Breast epithelium (tissue), 4 donors: ENCODE measurements around the gene DBP. TPM values are rescaled to one million over a fixed set of nuclear protein-coding genes. Genes with fewer than 3 reads are reported as not detected.

Experiments used
- DNase-seq, 2 donors: peaks; one replicate each; pipeline ENCODE4 v3.0.0-alpha.2; 2019; ENCODE audit warnings: low spot score in 2 of 2
- H3K27ac ChIP-seq, 2 donors: fragments of 200-600 bp; sonication (generic) in 1 of 2; one replicate each; pipeline ENCODE4 v1.5.1; 2016 to 2019; ENCODE audit warnings: mild to moderate bottlenecking in 1 of 2
- H3K27me3 ChIP-seq, 2 donors: fragments of 200-600 bp; sonication (generic) in 1 of 2; one replicate each; pipeline versions ENCODE4 v1.5.1 to v1.6.0; 2017 to 2019; ENCODE audit warnings: control low read depth in 1 of 2, mild to moderate bottlenecking in 1 of 2
- H3K36me3 ChIP-seq: fragments of 200-600 bp; one replicate; pipeline ENCODE4 v1.5.1; 2019
- H3K4me1 ChIP-seq, 2 donors: fragments of 200-600 bp; sonication (generic); one replicate each; pipeline ENCODE4 v1.5.1; 2016 to 2019; ENCODE audit warnings: control low read depth in 1 of 2
- H3K4me3 ChIP-seq, 3 donors: fragments of 200-600 bp; sonication (generic); 1 replicate in 2 of 3; 2 replicates in 1 of 3; pipeline ENCODE4 v1.5.1; 2016 to 2019; ENCODE audit warnings: mild to moderate bottlenecking in 3 of 3, moderate library complexity in 2 of 3
- H3K9me3 ChIP-seq, 2 donors: fragments of 200-600 bp; sonication (generic) in 1 of 2; one replicate each; pipeline ENCODE4 v1.5.1; 2016 to 2019; ENCODE audit warnings: control low read depth in 1 of 2
- POLR2A ChIP-seq: fragments of 450-650 bp; IDR thresholded peaks from one replicate; pipeline ENCODE4 v1.6.1; 2016; ENCODE audit warnings: antibody characterized with exemption, mild to moderate bottlenecking, moderate library complexity
- POLR2AphosphoS5 ChIP-seq, 3 donors: sonication (generic); formaldehyde crosslinking; IDR thresholded peaks; one replicate each; pipeline ENCODE4 v1.6.1; 2017; ENCODE audit warnings: antibody characterized with exemption in 3 of 3
- intact Hi-C: fragments of 100-400 bp; cut with DNase I; formaldehyde crosslinking; loops from one replicate; pipeline ENCODE4 v1.15.1; 2023; ENCODE audit warnings: low total_unique reads
- total RNA-seq, 3 donors: library from RNA; depleted of rRNA; stranded (reverse); fragments of >200 nt; gene quantifications; one replicate each; pipeline ENCODE4 v1.1.0, GENCODE V29; 2016
- TF ChIP-seq, protein P1 (sequence below), 3 donors: fragments of 450-650 bp; IDR thresholded peaks; one replicate each; pipeline ENCODE4 v1.5.1; 2016 to 2017; ENCODE audit warnings: antibody characterized with exemption in 3 of 3, mild to moderate bottlenecking in 3 of 3, moderate library complexity in 3 of 3

DBP gene
- total RNA-seq, 3 donors from 2014 or later: 3.9 to 10.8 (median 5.0) TPM

DNA sequence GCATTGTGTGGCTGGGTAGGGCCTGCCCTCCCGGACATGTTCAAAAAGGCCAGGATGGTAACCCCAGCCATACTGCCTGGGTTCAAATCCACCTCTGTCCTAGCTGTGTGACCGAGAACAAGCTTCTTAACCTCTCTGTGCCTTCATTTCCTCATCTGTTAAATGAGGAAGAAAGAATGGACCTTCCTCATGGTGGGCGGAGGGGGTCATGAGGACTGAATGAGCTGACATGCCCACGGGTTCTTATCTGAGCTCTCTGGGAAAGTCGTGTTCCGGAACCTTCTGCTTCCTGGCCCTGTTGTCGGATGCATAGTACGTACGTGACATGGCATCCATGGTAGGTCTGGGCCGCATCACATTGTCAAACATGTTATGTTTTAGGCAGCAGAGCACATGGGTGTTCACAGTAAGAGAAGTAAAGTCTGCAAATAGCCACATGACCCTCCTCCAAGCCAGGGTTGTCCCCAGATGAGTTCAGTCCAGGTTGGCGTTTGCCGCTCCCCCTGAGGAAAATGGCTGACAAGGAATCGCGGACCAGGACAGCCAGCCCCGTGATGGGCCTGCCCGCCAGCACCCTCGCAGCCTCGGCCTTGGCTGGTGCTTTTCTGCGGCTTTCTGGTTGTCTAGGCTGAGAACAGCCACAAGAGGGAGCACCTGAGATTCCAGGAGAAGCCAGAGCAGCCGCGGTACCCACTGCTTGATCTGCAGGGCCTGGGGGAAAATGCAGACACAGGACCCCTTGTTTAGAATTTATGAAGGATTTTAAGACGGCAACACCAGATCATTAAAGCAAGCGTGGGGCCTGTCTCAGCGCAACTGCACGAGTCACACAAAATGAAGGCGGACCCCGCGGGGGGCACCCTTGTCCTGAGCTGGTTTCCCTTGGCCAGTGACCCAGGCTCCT is 38.0 kb upstream of the DBP start:
- no peak for TF ChIP-seq POLR2A
- TF ChIP-seq POLR2AphosphoS5 (IDR thresholded peaks at IDR 0.05): peak in 2 of 3 donors; percentile 30 to 41
- TF ChIP-seq, protein P1, sequence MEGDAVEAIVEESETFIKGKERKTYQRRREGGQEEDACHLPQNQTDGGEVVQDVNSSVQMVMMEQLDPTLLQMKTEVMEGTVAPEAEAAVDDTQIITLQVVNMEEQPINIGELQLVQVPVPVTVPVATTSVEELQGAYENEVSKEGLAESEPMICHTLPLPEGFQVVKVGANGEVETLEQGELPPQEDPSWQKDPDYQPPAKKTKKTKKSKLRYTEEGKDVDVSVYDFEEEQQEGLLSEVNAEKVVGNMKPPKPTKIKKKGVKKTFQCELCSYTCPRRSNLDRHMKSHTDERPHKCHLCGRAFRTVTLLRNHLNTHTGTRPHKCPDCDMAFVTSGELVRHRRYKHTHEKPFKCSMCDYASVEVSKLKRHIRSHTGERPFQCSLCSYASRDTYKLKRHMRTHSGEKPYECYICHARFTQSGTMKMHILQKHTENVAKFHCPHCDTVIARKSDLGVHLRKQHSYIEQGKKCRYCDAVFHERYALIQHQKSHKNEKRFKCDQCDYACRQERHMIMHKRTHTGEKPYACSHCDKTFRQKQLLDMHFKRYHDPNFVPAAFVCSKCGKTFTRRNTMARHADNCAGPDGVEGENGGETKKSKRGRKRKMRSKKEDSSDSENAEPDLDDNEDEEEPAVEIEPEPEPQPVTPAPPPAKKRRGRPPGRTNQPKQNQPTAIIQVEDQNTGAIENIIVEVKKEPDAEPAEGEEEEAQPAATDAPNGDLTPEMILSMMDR (IDR thresholded peaks at IDR 0.05): peak; percentile 81 to 91 (median 86)
- DNase-seq: peak; percentile 80
- Histone ChIP-seq H3K9me3 (no peaks in the 10 kb centered on the region), H3K4me3 (peak overlapping the region in 1 of 3 donors; percentile 21), H3K27ac (peak overlapping the region in 1 of 2 donors; percentile 88), H3K27me3 (no peaks in the 10 kb centered on the region), H3K36me3 (no peaks in the 10 kb centered on the region), H3K4me1 (peaks cover 0 to 7% of the 10 kb centered on the region in 2 donors)
- intact Hi-C loops: no loop called here

DNA sequence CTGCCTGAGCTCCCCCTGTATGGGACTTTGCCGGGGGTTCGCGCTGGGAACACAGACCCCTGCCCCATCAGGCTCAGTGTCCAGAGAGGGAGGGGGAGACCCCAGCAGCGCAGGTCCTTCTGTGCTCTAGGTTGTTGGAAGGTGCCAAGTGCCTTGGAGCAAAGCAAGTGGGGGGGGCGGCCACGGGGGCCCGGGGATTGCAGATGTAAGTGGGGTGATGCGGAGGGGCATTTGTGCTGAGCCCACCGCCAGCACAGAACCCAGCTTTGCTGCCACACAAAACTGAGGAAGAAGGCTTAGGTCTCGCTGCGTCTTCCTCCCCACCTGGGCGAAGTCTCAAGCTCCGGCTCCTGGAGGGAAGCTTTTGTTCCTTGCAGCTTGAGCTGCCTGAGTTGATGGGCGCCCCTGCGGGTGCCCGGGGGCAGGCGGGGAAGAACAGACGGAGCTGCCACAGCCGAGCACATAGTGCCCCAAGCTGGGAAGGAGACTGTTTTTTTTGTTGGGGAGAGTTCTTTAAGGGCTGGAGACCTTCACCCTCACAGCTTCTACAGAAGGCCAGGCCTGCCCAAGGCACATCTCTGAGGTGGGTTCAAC is 37.1 kb upstream of the DBP start:
- no peaks in the 10 kb centered on the region for H3K36me3 ChIP-seq
- TF ChIP-seq, protein P1 (IDR thresholded peaks at IDR 0.05): no peak
- no peak for TF ChIP-seq POLR2A
- TF ChIP-seq POLR2AphosphoS5 (IDR thresholded peaks at IDR 0.05): no peak
- no peak overlapping the region for H3K27ac ChIP-seq
- H3K4me3 ChIP-seq: no peak overlapping the region
- H3K4me1 ChIP-seq: peaks cover 0 to 7% of the 10 kb centered on the region in 2 donors
- DNase-seq: no peak
- intact Hi-C loops: no loop called here
- H3K9me3 ChIP-seq: no peaks in the 10 kb centered on the region
- no peaks in the 10 kb centered on the region for H3K27me3 ChIP-seq

GRCh38 chr19:48673436-48674100 is 36.4 kb upstream of the DBP start:
- Histone ChIP-seq H3K4me3 (no peak overlapping the region), H3K27ac (no peak overlapping the region), H3K36me3 (no peaks in the 10 kb centered on the region), H3K9me3 (no peaks in the 10 kb centered on the region), H3K27me3 (no peaks in the 10 kb centered on the region), H3K4me1 (peaks cover 0 to 7% of the 10 kb centered on the region in 2 donors)
- intact Hi-C loops: no loop called here
- DNase-seq: no peak
- TF ChIP-seq POLR2A: no peak
- TF ChIP-seq, protein P1 (IDR thresholded peaks at IDR 0.05): no peak
- no peak for TF ChIP-seq POLR2AphosphoS5 (IDR thresholded peaks at IDR 0.05)

GRCh38 chr19:48672994-48673393 is 35.8 kb upstream of the DBP start, which contains the start of gene NTN5:
Gene NTN5 (minus strand): TSS chr19:48673017. CDS start chr19:48670986, 2,031 bp downstream.
- Histone ChIP-seq H3K4me1 (peaks cover 0 to 7% of the 10 kb centered on the region in 2 donors), H3K9me3 (no peaks in the 10 kb centered on the region), H3K27me3 (no peaks in the 10 kb centered on the region), H3K36me3 (no peaks in the 10 kb centered on the region), H3K4me3 (no peak within 1 kb of the TSS), H3K27ac (no peak within 1 kb of the TSS)
- no peak for DNase-seq
- intact Hi-C loops: no loop called here
- TF ChIP-seq POLR2AphosphoS5 (IDR thresholded peaks at IDR 0.05) (no peak), POLR2A (no peak)
- TF ChIP-seq, protein P1 (IDR thresholded peaks at IDR 0.05): no peak
